ENCODE data around the gene CHST5.

Gene CHST5

GRCh38 chr16:75558846-75559401, 23.0 kb upstream of the CHST5 start:
- Histone ChIP-seq H3K36me3 (ENCODE audit: insufficient read depth, low read length) (no peaks in the 10 kb centered on the region), H3K4me1 (ENCODE audit: insufficient read depth, low read length) (peaks cover 23% of the 10 kb centered on the region), H3K4me2 (ENCODE audit: insufficient read depth, low read length) (no peak overlapping the region), H3K79me2 (ENCODE audit: insufficient read depth, low read length) (no peaks in the 10 kb centered on the region), H3K9ac (ENCODE audit: low read depth, low read length) (no peak overlapping the region), H2AFZ (ENCODE audit: low read depth, low read length) (no peak overlapping the region), H3K27me3 (ENCODE audit: insufficient read depth, low read length, poor library complexity) (no peaks in the 10 kb centered on the region), H3K27ac (ENCODE audit: low read length) (no peak overlapping the region), H3K9me3 (ENCODE audit: insufficient read depth, low read length, severe bottlenecking) (no peaks in the 10 kb centered on the region), H3K4me3 (ENCODE audit: low read depth in 1 of 2, low read length in 2 of 2) (no peak overlapping the region), H4K20me1 (ENCODE audit: insufficient read depth, low read length) (no peaks in the 10 kb centered on the region)
- TF ChIP-seq, protein P1, sequence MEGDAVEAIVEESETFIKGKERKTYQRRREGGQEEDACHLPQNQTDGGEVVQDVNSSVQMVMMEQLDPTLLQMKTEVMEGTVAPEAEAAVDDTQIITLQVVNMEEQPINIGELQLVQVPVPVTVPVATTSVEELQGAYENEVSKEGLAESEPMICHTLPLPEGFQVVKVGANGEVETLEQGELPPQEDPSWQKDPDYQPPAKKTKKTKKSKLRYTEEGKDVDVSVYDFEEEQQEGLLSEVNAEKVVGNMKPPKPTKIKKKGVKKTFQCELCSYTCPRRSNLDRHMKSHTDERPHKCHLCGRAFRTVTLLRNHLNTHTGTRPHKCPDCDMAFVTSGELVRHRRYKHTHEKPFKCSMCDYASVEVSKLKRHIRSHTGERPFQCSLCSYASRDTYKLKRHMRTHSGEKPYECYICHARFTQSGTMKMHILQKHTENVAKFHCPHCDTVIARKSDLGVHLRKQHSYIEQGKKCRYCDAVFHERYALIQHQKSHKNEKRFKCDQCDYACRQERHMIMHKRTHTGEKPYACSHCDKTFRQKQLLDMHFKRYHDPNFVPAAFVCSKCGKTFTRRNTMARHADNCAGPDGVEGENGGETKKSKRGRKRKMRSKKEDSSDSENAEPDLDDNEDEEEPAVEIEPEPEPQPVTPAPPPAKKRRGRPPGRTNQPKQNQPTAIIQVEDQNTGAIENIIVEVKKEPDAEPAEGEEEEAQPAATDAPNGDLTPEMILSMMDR (IDR thresholded peaks at IDR 0.05; ENCODE audit: borderline replicate concordance, extremely low read depth, low read length, poor library complexity, severe bottlenecking) = no peak
- no peak for TF ChIP-seq EZH2 (IDR thresholded peaks at IDR 0.05; ENCODE audit: borderline replicate concordance, low read depth, low read length, severe bottlenecking)
- no peak for ATAC-seq (ENCODE audit: insufficient read depth, low read depth)
- DNase-seq = no peak

DNA sequence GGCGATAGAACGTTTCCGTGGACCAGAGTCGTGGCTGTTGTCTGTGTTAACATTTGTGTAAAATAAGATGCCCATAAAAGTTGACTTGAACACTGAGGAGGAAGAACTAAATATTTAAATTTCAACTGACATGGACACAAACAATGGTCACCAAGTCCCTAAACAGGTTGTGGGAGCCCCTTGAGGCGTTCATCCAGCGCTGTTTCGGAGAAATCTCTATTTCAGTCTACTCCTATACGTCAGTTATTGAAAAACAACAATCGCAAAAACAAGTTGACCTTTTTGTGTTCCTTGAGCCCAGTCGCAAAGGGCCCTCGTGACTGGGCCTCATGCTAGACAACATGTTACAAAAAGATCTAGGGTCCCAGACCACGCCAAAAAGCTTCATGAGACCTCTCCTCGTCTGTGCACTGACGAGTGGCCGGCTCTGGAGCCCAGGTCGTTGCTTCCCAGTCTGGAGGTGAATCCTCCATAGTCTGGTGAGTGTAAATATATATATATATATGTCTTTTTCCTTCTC, 20.6 kb upstream of the CHST5 start:
- Histone ChIP-seq H4K20me1 (ENCODE audit: insufficient read depth, low read length) (no peaks in the 10 kb centered on the region), H3K4me2 (ENCODE audit: insufficient read depth, low read length) (peak overlapping the region; percentile 91), H3K9ac (ENCODE audit: low read depth, low read length) (peak overlapping the region; percentile 56), H3K4me3 (ENCODE audit: low read depth in 1 of 2, low read length in 2 of 2) (peak overlapping the region; percentile 43 to 73; a peak in 3 of 4 replicates), H2AFZ (ENCODE audit: low read depth, low read length) (peak overlapping the region; percentile 84), H3K27ac (ENCODE audit: low read length) (peak overlapping the region; percentile 56), H3K4me1 (ENCODE audit: insufficient read depth, low read length) (peaks cover 23% of the 10 kb centered on the region), H3K9me3 (ENCODE audit: insufficient read depth, low read length, severe bottlenecking) (no peaks in the 10 kb centered on the region), H3K36me3 (ENCODE audit: insufficient read depth, low read length) (no peaks in the 10 kb centered on the region), H3K79me2 (ENCODE audit: insufficient read depth, low read length) (no peaks in the 10 kb centered on the region), H3K27me3 (ENCODE audit: insufficient read depth, low read length, poor library complexity) (no peaks in the 10 kb centered on the region)
- TF ChIP-seq EZH2 (IDR thresholded peaks at IDR 0.05; ENCODE audit: borderline replicate concordance, low read depth, low read length, severe bottlenecking) = no peak
- TF ChIP-seq, protein P1 (IDR thresholded peaks at IDR 0.05; ENCODE audit: borderline replicate concordance, extremely low read depth, low read length, poor library complexity, severe bottlenecking) = no peak
- no peak for DNase-seq
- ATAC-seq (ENCODE audit: insufficient read depth, low read depth) = no peak

GRCh38 chr16:75555707-75556430, 20.0 kb upstream of the CHST5 start, which contains the start of gene TMEM231:
Gene TMEM231 (minus strand): TSS chr16:75556252. CDS start chr16:75556209, 43 bp downstream.
- peak within 1 kb of the TSS; percentile 56 for H3K27ac ChIP-seq (ENCODE audit: low read length)

More at GRCh38 chr16:75555707-75556430, 20.0 kb upstream of the CHST5 start, which contains the start of gene TMEM231:
- Histone ChIP-seq H3K36me3 (ENCODE audit: insufficient read depth, low read length) (no peaks in the 10 kb centered on the region), H3K9me3 (ENCODE audit: insufficient read depth, low read length, severe bottlenecking) (no peaks in the 10 kb centered on the region), H4K20me1 (ENCODE audit: insufficient read depth, low read length) (no peaks in the 10 kb centered on the region), H3K4me1 (ENCODE audit: insufficient read depth, low read length) (peaks cover 23% of the 10 kb centered on the region), H3K9ac (ENCODE audit: low read depth, low read length) (peak within 1 kb of the TSS; percentile 56), H3K27me3 (ENCODE audit: insufficient read depth, low read length, poor library complexity) (no peaks in the 10 kb centered on the region), H3K4me3 (ENCODE audit: low read depth in 1 of 2, low read length in 2 of 2) (peak within 1 kb of the TSS; percentile 43 to 73), H2AFZ (ENCODE audit: low read depth, low read length) (peak within 1 kb of the TSS; percentile 84), H3K4me2 (ENCODE audit: insufficient read depth, low read length) (peak within 1 kb of the TSS; percentile 91), H3K79me2 (ENCODE audit: insufficient read depth, low read length) (no peaks in the 10 kb centered on the region)
- ATAC-seq (ENCODE audit: insufficient read depth, low read depth) = peak; percentile 97
- TF ChIP-seq, protein P1 (IDR thresholded peaks at IDR 0.05; ENCODE audit: borderline replicate concordance, extremely low read depth, low read length, poor library complexity, severe bottlenecking) = peak; percentile 9
- TF ChIP-seq EZH2 (IDR thresholded peaks at IDR 0.05; ENCODE audit: borderline replicate concordance, low read depth, low read length, severe bottlenecking) = no peak
- peak; percentile 97 for DNase-seq
